ENCODE data around the gene TRHDE. TPM values are rescaled to one million over a fixed set of nuclear protein-coding genes. Genes with fewer than 3 reads are reported as not detected.
"Not testable (repeated sequence)": the region's sequence is repeated elsewhere in the genome, so short reads cannot be mapped to it uniquely, and the experiment has no call there.

TRHDE gene
- total RNA-seq, 2 experiments from 2014 or later = not detected

DNA sequence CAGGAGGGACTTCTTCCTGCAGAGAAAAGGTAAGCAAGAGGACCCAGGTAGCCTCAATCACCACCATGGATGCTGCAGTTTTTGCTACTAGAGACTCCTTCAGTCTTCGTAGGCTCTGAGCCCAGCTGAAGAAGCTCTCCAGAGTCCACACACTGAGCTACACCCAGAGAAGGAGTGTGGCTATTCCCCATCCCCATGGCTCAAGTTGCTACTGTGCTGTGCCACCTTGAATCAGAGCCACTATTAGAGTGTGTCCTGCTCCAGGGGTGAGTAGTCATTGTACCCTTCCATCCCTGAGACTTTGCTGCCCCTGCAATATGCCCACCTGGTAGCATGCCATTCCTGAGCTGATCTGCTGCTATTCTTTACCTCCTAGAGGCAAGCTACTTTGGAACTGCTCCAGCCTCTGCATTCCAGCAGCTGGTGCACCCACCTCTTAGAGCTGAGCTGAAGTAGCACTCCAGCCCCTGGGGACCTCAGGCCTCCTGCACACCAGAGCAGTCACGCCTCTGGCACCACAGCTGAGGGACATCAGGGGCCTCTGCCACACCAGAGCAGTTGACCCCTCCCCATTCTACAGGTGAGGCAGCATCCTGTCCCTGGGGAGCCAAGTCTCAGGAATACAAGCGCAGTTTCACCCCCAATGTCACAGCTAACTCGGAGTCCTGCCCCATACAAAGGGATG is 213.0 kb downstream of the TRHDE start:
- Mint-ChIP-seq H3K4me1 (no peaks in the 10 kb centered on the region), H3K9me3 (peaks cover 5% of the 10 kb centered on the region), H3K27ac (no peak overlapping the region), H3K27me3 (no peaks in the 10 kb centered on the region), H3K4me3 (no peak overlapping the region), H3K36me3 (ENCODE audit: low read depth) (no peaks in the 10 kb centered on the region)
- POLR2A ChIA-PET = no interaction called here
- no peak for DNase-seq
- CTCF ChIA-PET = no interaction called here

DNA sequence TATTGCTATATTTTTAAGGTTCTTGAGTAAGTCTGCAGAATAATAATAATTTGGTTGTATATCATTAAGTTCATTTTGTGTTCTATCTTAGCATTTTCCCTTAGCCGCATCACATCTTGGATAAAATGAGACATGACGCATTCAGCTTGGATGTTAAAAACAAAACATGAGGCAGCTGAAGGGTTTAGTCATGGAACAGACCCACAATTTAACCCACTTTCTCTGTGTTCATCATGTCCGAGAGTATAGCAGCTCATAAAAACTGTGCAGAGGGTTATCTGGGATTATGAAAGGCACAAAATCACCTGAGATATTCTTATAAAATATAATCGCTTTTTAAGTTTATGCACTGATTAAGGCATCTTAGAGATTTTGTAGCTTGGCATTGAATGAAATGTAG is 219.3 kb downstream of the TRHDE start:
- ChIA-PET POLR2A (no interaction called here), CTCF (no interaction called here)
- Mint-ChIP-seq H3K36me3 (ENCODE audit: low read depth) (no peaks in the 10 kb centered on the region), H3K27ac (no peak overlapping the region), H3K4me3 (no peak overlapping the region), H3K27me3 (no peaks in the 10 kb centered on the region), H3K9me3 (peaks cover 5% of the 10 kb centered on the region), H3K4me1 (no peaks in the 10 kb centered on the region)
- no peak for DNase-seq

DNA sequence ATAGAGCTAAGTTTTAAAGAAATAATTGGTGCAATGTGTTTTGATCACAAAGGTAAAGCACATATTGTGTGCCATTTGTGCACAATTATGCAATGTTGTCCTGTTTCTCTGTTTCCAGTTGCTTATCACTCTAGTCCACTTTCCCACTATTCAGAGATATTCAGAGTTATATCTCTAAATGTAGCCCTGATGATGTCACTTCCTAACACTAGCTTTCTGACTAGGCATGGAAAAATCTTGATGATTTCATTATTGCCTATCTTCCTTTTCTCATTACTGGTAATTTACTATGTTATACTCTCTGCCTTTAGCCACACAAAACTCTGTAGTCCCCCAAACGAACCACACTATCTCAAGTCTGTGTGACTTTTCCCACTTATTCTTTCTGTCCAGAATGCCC is 221.2 kb downstream of the TRHDE start:
- Mint-ChIP-seq H3K27me3 (no peaks in the 10 kb centered on the region), H3K4me3 (no peak overlapping the region), H3K27ac (no peak overlapping the region), H3K4me1 (no peaks in the 10 kb centered on the region), H3K36me3 (ENCODE audit: low read depth) (no peaks in the 10 kb centered on the region), H3K9me3 (no peaks in the 10 kb centered on the region)
- no peak for DNase-seq
- ChIA-PET CTCF (no interaction called here), POLR2A (no interaction called here)

DNA sequence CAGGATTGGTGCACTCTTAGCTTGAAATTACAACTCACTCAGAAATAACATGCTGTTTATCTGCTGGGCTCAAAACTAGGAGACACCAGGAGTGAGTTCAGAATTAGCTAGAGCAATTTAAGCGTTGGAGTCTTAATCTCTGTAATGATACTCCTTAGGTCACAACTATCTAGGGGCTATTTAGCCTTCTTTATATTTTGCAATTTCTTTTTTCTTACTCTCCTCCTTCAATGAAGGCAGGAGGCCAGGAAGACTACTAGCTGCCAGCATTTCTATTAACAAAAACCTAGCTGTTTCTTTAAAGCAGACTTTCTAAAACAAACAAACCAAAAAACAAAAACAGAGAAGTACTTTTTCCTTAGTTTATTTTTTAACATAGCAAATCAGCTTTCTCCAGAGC is 226.2 kb downstream of the TRHDE start:
- no peak overlapping the region for H3K27ac Mint-ChIP-seq
- POLR2A ChIA-PET = no interaction called here
- CTCF ChIA-PET = no interaction called here
- no peaks in the 10 kb centered on the region for H3K36me3 Mint-ChIP-seq (ENCODE audit: low read depth)
- no peak overlapping the region for H3K4me3 Mint-ChIP-seq
- DNase-seq = no peak
- H3K27me3 Mint-ChIP-seq = no peaks in the 10 kb centered on the region
- H3K9me3 Mint-ChIP-seq = peaks cover 2% of the 10 kb centered on the region
- no peaks in the 10 kb centered on the region for H3K4me1 Mint-ChIP-seq

DNA sequence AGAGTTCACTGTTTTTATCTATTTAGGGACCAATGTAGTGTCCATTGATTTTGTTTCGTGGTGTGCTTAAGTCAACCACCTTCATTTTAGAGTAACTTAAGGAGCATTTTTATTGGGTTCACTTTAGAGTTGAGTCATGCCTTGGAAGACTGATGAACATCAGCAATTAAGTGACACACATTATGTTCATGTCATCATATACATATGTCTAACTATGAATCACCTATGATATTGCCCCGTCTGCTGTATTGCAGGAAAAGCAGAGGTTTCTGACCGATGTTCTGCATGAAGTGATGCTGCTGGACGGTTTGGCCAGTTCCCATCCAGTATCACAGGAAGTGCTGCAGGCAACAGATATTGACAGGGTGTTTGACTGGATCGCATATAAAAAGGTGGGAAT is 227.1 kb downstream of the TRHDE start:
- CTCF ChIA-PET = no interaction called here
- H3K27ac Mint-ChIP-seq = no peak overlapping the region
- DNase-seq = no peak
- H3K4me3 Mint-ChIP-seq = no peak overlapping the region
- H3K27me3 Mint-ChIP-seq = no peaks in the 10 kb centered on the region
- no peaks in the 10 kb centered on the region for H3K36me3 Mint-ChIP-seq (ENCODE audit: low read depth)
- POLR2A ChIA-PET = no interaction called here
- no peaks in the 10 kb centered on the region for H3K4me1 Mint-ChIP-seq
- peaks cover 2% of the 10 kb centered on the region for H3K9me3 Mint-ChIP-seq

DNA sequence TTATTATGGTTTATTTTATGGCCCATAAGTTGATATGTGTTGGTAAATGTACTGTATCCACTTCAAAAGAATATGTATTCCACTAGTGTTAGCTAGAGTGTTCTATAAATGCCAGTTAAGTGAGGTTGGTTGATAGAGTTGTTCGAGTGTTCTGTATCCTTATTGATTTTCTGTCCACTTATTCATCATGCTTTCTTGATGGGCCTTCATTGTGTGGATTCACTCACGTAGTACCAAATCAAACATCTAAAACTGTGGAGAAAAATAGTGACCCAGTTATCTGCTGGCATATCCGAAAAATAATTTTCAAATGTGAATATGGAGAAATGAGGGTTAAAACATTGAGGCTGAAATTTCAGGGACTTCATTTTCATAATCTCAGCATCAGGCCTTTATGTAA is 230.4 kb downstream of the TRHDE start:
- Mint-ChIP-seq H3K4me1 (no peaks in the 10 kb centered on the region), H3K9me3 (peaks cover 2% of the 10 kb centered on the region), H3K36me3 (ENCODE audit: low read depth) (no peaks in the 10 kb centered on the region), H3K4me3 (no peak overlapping the region), H3K27me3 (no peaks in the 10 kb centered on the region), H3K27ac (no peak overlapping the region)
- ChIA-PET CTCF (no interaction called here), POLR2A (no interaction called here)
- no peak for DNase-seq

DNA sequence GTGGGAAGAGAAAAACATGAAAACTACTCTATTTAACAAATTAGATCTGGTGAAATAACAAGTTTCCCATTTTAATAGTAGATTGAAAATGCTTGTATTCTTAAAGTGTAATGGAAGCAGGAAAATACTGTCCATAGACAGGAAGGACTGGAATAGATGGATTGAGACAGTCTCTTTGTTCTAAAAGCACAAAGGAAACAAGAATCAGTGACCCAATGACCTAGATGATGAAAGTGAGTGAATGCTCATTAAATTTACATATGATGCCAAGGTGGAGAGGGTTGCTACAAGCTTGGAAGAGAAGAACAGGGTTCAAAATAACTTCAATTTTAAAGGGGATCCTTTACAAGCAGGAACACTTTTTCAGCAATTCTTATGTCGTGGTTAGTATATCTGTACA is 233.1 kb downstream of the TRHDE start:
- ChIA-PET CTCF (no interaction called here), POLR2A (no interaction called here)
- DNase-seq = no peak
- no peaks in the 10 kb centered on the region for H3K36me3 Mint-ChIP-seq (ENCODE audit: low read depth)
- no peak overlapping the region for H3K4me3 Mint-ChIP-seq
- H3K27ac Mint-ChIP-seq = no peak overlapping the region
- no peaks in the 10 kb centered on the region for H3K4me1 Mint-ChIP-seq
- no peaks in the 10 kb centered on the region for H3K27me3 Mint-ChIP-seq
- H3K9me3 Mint-ChIP-seq = peaks cover 2% of the 10 kb centered on the region

DNA sequence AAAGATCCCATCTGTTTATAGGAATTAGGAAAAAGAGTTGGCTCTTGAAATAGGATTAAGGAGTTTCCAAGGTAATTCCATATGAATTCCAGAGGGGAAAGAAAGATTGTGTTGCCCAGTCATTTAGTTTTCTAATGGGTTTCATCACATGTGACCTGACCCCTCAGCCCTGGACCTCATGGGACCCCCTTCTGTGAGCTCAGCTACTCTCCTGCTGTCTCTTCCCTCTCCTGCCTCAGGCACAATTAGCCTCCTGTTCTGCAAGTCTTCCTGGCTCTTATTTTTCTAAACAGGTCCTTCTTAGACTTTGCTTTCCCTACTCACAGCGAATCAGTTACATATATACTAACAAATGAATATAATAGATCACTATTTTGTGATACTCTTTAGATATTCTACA is 237.7 kb downstream of the TRHDE start:
- ChIA-PET CTCF (no interaction called here), POLR2A (no interaction called here)
- Mint-ChIP-seq H3K4me1 (no peaks in the 10 kb centered on the region), H3K4me3 (no peak overlapping the region), H3K9me3 (no peaks in the 10 kb centered on the region), H3K36me3 (ENCODE audit: low read depth) (no peaks in the 10 kb centered on the region), H3K27ac (no peak overlapping the region), H3K27me3 (no peaks in the 10 kb centered on the region)
- DNase-seq = no peak

DNA sequence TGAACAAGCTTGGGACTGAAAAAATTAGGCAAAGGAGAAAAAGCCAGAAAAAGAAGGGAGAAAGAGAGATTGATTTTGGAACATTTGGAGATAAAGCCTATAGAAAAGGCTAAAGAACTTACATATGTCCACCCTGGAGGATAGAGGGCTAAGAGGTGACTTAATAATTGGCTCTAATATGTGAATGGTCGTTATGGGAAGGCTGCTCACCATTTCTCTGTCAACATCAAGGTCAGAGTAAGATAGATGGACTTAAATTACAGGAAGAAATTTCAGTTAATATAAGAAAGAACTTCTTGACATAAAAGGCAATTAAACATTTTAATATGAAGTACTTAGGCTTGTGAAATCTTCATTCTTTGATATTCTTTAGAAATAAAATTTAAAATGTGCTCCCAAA is 238.6 kb downstream of the TRHDE start:
- Mint-ChIP-seq H3K9me3 (no peaks in the 10 kb centered on the region), H3K4me3 (no peak overlapping the region), H3K27ac (no peak overlapping the region), H3K36me3 (ENCODE audit: low read depth) (no peaks in the 10 kb centered on the region), H3K4me1 (no peaks in the 10 kb centered on the region), H3K27me3 (no peaks in the 10 kb centered on the region)
- CTCF ChIA-PET = no interaction called here
- POLR2A ChIA-PET = no interaction called here
- DNase-seq = no peak

DNA sequence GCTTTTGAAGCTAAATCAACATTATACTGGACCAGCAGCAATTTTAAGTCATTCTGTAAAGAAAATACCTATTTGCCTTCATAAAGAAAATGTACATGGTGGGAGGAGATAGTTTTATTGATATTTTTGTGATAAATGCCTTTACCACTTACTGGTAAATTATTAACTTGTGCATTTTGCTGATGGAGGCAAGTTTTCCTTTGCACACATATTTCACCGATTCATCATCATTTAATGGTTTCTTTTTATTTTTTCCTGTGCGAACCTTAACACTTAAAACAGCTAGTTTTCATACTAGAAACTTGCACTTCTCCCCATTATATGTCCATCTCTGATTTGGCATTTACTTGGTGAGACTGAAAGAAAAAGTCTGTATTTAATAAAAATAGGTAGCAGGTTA is 239.3 kb downstream of the TRHDE start:
- H3K4me1 Mint-ChIP-seq = no peaks in the 10 kb centered on the region
- POLR2A ChIA-PET = no interaction called here
- H3K9me3 Mint-ChIP-seq = no peaks in the 10 kb centered on the region
- no peaks in the 10 kb centered on the region for H3K27me3 Mint-ChIP-seq
- CTCF ChIA-PET = no interaction called here
- H3K36me3 Mint-ChIP-seq (ENCODE audit: low read depth) = no peaks in the 10 kb centered on the region
- DNase-seq = no peak
- no peak overlapping the region for H3K4me3 Mint-ChIP-seq
- no peak overlapping the region for H3K27ac Mint-ChIP-seq

DNA sequence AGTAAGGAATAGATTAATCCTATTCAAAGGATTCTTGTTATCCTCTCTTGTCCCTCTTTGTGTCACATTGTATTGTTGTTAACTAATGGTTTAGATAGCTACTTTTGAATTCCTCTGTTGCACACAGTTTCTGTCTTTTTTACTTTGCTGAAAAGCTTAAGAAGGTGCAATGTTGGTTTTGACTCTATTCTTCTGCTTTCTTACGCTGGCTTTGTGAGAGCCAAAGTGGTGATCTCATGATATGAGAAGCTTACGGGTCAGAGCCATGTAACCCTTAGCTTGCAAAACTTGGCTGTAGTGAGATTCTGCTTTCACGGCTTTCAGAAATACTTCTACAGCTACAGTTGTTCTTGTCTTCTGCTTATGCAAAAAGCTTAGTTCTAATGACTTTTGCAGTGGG is 239.7 kb downstream of the TRHDE start:
- Mint-ChIP-seq H3K9me3 (no peaks in the 10 kb centered on the region), H3K27ac (no peak overlapping the region), H3K4me3 (no peak overlapping the region), H3K36me3 (ENCODE audit: low read depth) (no peaks in the 10 kb centered on the region), H3K27me3 (no peaks in the 10 kb centered on the region), H3K4me1 (no peaks in the 10 kb centered on the region)
- POLR2A ChIA-PET = no interaction called here
- CTCF ChIA-PET = no interaction called here
- no peak for DNase-seq

DNA sequence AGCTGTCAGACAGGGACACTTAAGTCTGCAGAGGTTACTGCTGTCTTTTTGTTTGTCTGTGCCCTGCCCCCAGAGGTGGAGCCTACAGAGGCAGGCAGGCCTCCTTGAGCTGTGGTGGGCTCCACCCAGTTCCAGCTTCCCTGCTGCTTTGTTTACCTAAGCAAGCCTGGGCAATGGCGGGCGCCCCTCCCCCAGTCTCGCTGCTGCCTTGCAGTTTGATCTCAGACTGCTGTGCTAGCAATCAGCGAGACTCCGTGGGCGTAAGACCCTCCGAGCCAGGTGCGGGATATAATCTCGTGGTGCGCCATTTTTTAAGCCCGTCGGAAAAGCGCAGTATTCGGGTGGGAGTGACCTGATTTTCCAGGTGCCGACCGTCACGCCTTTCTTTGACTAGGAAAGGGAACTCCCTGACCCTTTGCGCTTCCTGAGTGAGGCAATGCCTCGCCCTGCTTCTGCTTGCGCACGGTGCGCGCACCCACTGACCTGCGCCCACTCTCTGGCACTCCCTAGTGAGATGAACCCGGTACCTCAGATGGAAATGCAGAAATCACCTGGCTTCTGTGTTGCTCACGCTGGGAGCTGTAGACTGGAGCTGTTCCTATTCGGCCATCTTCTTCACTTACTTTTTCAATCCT is 248.0 kb downstream of the TRHDE start:
- DNase-seq; H3K27ac Mint-ChIP-seq; H3K4me3 Mint-ChIP-seq; H3K4me1 Mint-ChIP-seq; H3K36me3 Mint-ChIP-seq (ENCODE audit: low read depth); CTCF ChIA-PET; POLR2A ChIA-PET; H3K27me3 Mint-ChIP-seq; H3K9me3 Mint-ChIP-seq: not testable (repeated sequence)

DNA sequence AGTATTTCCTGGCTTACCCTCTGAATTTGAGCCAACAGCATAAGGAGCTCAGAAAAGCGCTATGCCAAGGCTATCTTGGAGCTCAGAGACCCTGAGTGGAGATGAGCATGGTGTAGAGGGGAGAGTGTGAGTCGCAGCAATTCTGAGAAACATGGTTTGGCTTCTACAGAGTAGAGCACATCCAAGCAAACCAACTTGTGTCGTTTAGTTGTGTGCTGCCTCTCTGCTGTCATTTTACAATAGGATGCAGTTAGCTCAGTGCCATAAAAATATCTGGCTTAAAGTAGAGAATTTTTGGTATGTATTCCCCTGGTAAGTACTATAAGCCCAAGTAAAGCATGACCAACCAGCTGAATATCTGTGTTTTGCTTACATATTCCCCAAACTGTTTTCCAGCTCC is 249.2 kb downstream of the TRHDE start:
- no peaks in the 10 kb centered on the region for H3K9me3 Mint-ChIP-seq
- no peaks in the 10 kb centered on the region for H3K27me3 Mint-ChIP-seq
- no peak for DNase-seq
- H3K36me3 Mint-ChIP-seq (ENCODE audit: low read depth) = no peaks in the 10 kb centered on the region
- no peak overlapping the region for H3K4me3 Mint-ChIP-seq
- ChIA-PET CTCF (no interaction called here), POLR2A (no interaction called here)
- H3K4me1 Mint-ChIP-seq = no peaks in the 10 kb centered on the region
- H3K27ac Mint-ChIP-seq = no peak overlapping the region

DNA sequence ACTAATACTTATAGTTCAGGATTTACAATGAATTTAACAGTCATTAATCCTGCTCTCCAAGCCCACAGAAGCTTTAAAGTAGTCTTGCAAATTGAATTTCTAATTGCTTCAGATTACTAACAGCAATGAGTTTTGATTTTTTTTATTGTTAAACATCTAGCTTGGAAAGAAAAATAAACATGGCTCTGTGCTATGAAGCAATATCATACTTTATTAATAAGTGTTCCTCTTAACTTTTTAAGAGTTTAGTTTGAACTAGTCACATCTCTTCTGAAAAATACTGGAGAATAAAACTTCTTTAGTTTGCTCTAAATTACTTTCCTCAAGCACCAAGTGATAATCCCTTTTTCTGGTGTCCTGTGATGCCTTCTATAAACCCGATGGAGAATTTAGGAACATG is 250.2 kb downstream of the TRHDE start:
- ChIA-PET POLR2A (no interaction called here), CTCF (no interaction called here)
- Mint-ChIP-seq H3K4me1 (no peaks in the 10 kb centered on the region), H3K27me3 (no peaks in the 10 kb centered on the region), H3K9me3 (no peaks in the 10 kb centered on the region), H3K27ac (no peak overlapping the region), H3K4me3 (no peak overlapping the region), H3K36me3 (ENCODE audit: low read depth) (no peaks in the 10 kb centered on the region)
- no peak for DNase-seq

Data from activated CD4-positive, alpha-beta T cell treated with anti-CD3 and anti-CD28 coated beads, Interleukin-2, amount 10 ng/mL, durations not matched to agents 7 days and 5 days (primary cell).